CD4-positive, alpha-beta T cell (primary cell): ENCODE measurements around the gene RAB3GAP1. TPM values are rescaled to one million over a fixed set of nuclear protein-coding genes. Genes with fewer than 3 reads are reported as not detected.

Experiments
- ATAC-seq: fragments of 200-7000 bp; cut with Tn5 transposase; one replicate; pipeline ENCODE4 v1.10.0; 2022; ENCODE audit warnings: mild to moderate bottlenecking; ENCODE audit not compliant: poor library complexity
- CTCF ChIA-PET: fragments of 350-600 bp; sonication (Branson Sonifier 250); formaldehyde crosslinking; loops from one replicate; lab custom pipeline; 2021; ENCODE audit warnings: antibody characterized with exemption, inconsistent platforms; lab: Charles Lee
- POLR2A ChIA-PET: fragments of 350-600 bp; sonication (Branson Sonifier 250); formaldehyde crosslinking; loops from one replicate; lab custom pipeline; 2021; ENCODE audit warnings: antibody characterized with exemption, inconsistent platforms; lab: Charles Lee
- DNase-seq, 14 experiments: peaks; one replicate each; pipeline ENCODE4 v3.0.0-alpha.2; 2013 to 2020; ENCODE audit warnings: mixed read lengths in 2 of 14
- H3K27ac ChIP-seq, 2 donors: one replicate each; pipeline versions ENCODE4 v1.5.1 to v1.7.0; 2013; ENCODE audit warnings: low read length in 2 of 2, low read depth in 1 of 2, mild to moderate bottlenecking in 1 of 2
- H3K27me3 ChIP-seq, 2 experiments: 1 replicate in 1 of 2; 2 replicates in 1 of 2; pipeline versions ENCODE4 v1.6.1 to v1.7.0; 2013; ENCODE audit warnings: low read length in 2 of 2, control low read depth in 1 of 2, mild to moderate bottlenecking in 1 of 2, moderate library complexity in 1 of 2; ENCODE audit not compliant: insufficient read depth in 2 of 2, control insufficient read depth in 1 of 2
- H3K36me3 ChIP-seq: one replicate; pipeline ENCODE4 v1.6.1; 2013; ENCODE audit warnings: low read length, control low read depth; ENCODE audit not compliant: insufficient read depth
- H3K4me1 ChIP-seq: one replicate; pipeline ENCODE4 v1.6.1; 2013; ENCODE audit warnings: low read length, control low read depth; ENCODE audit not compliant: insufficient read depth
- H3K4me3 ChIP-seq: one replicate; pipeline ENCODE4 v1.5.1; 2013; ENCODE audit warnings: mild to moderate bottlenecking, low read length, moderate library complexity
- H3K9me3 ChIP-seq, 2 experiments: 1 replicate in 1 of 2; 2 replicates in 1 of 2; pipeline versions ENCODE4 v1.6.1 to v1.7.0; 2013; ENCODE audit warnings: low read length in 2 of 2, mild to moderate bottlenecking in 2 of 2, control low read depth in 1 of 2, moderate library complexity in 1 of 2; ENCODE audit not compliant: control insufficient read depth in 1 of 2, insufficient read depth in 1 of 2
- H3K27ac Mint-ChIP-seq: one replicate; pipeline ENCODE4 v1.8.0; 2020; ENCODE audit warnings: mixed read lengths
- H3K27me3 Mint-ChIP-seq: one replicate; pipeline ENCODE4 v1.8.0; 2021; ENCODE audit warnings: mixed read lengths
- H3K36me3 Mint-ChIP-seq: one replicate; pipeline ENCODE4 v1.8.0; 2021; ENCODE audit warnings: low read depth, mixed read lengths
- H3K4me1 Mint-ChIP-seq: one replicate; pipeline ENCODE4 v1.8.0; 2021; ENCODE audit warnings: low read depth, mixed read lengths
- H3K4me3 Mint-ChIP-seq: one replicate; pipeline ENCODE4 v1.8.0; 2020; ENCODE audit warnings: mild to moderate bottlenecking, mixed read lengths
- H3K9me3 Mint-ChIP-seq: one replicate; pipeline ENCODE4 v1.8.0; 2020; ENCODE audit warnings: mixed read lengths
- CTCF ChIP-seq: fragments of 200-600 bp; IDR thresholded peaks from one replicate; pipeline ENCODE4 v1.8.0; 2022; ENCODE audit warnings: antibody characterized with exemption, mild to moderate bottlenecking
- intact Hi-C, 2 experiments: fragments of 100-400 bp; cut with DNase I in 1 of 2; cut with micrococcal nuclease in 1 of 2; formaldehyde crosslinking; loops; one replicate each; pipeline versions ENCODE4 v1.15.1 to v1.9.0; 2023 to 2025; cut with DNase I, micrococcal nuclease
- total RNA-seq, 174 experiments: library from RNA in 2 of 174; stranded (reverse) in 2 of 174; gene quantifications; one replicate each; pipeline ENCODE4 v1.2.3 and lab custom pipeline; 2021 to 2026

The RAB3GAP1 gene
- total RNA-seq, 2 experiments from 2014 or later: 35.9 to 37.0 TPM

- ATAC-seq (no peak), DNase-seq (no peak)
- CTCF ChIA-PET: interaction anchor here (1.0 to 1.3 kb wide), 4 partner anchors 13 to 121 kb away, joined by 3 read pairs; no protein-coding TSS in a partner anchor
- peak overlapping the region; percentile 13 for H3K27ac Mint-ChIP-seq
- POLR2A ChIA-PET: no interaction called here
- no peak overlapping the region for H3K4me3 Mint-ChIP-seq
- peaks cover 52% of the 10 kb centered on the region for H3K36me3 ChIP-seq
- no peak overlapping the region for H3K4me3 ChIP-seq
- H3K36me3 Mint-ChIP-seq: peaks cover 91% of the 10 kb centered on the region
- peaks cover 5% of the 10 kb centered on the region for H3K4me1 Mint-ChIP-seq
- H3K9me3 ChIP-seq: no peaks in the 10 kb centered on the region
- H3K9me3 Mint-ChIP-seq: no peaks in the 10 kb centered on the region
- intact Hi-C loops: no loop called here
- H3K4me1 ChIP-seq: no peaks in the 10 kb centered on the region
- no peaks in the 10 kb centered on the region for H3K27me3 Mint-ChIP-seq
- no peak overlapping the region for H3K27ac ChIP-seq
- TF ChIP-seq CTCF: no peak
- no peaks in the 10 kb centered on the region for H3K27me3 ChIP-seq
Observed at GRCh38 chr2:135124924-135125886, 73.1 kb downstream of the RAB3GAP1 start.

GRCh38 chr2:135125940-135126339, 73.8 kb downstream of the RAB3GAP1 start:
- POLR2A ChIA-PET: no interaction called here
- no peaks in the 10 kb centered on the region for H3K9me3 ChIP-seq
- intact Hi-C loops: no loop called here
- H3K4me1 ChIP-seq: no peaks in the 10 kb centered on the region
- Mint-ChIP-seq H3K27me3 (no peaks in the 10 kb centered on the region), H3K27ac (peak overlapping the region; percentile 13), H3K4me1 (no peaks in the 10 kb centered on the region), H3K9me3 (no peaks in the 10 kb centered on the region), H3K36me3 (peaks cover 90% of the 10 kb centered on the region), H3K4me3 (no peak overlapping the region)
- no peak overlapping the region for H3K27ac ChIP-seq
- DNase-seq (no peak), ATAC-seq (no peak)
- no peaks in the 10 kb centered on the region for H3K27me3 ChIP-seq
- H3K4me3 ChIP-seq: no peak overlapping the region
- TF ChIP-seq CTCF: no peak
- CTCF ChIA-PET: interaction anchor here (1.0 to 1.3 kb wide), 4 partner anchors 14 to 122 kb away, joined by 3 read pairs; no protein-coding TSS in a partner anchor
- H3K36me3 ChIP-seq: peaks cover 51% of the 10 kb centered on the region

GRCh38 chr2:135130751-135131150, 78.7 kb downstream of the RAB3GAP1 start:
- DNase-seq (no peak), ATAC-seq (no peak)
- Histone ChIP-seq H3K36me3 (peaks cover 75% of the 10 kb centered on the region), H3K27me3 (no peaks in the 10 kb centered on the region), H3K27ac (no peak overlapping the region), H3K4me3 (no peak overlapping the region), H3K9me3 (no peaks in the 10 kb centered on the region), H3K4me1 (no peaks in the 10 kb centered on the region)
- intact Hi-C loops: no loop called here
- Mint-ChIP-seq H3K4me3 (no peak overlapping the region), H3K4me1 (no peaks in the 10 kb centered on the region), H3K27ac (peak overlapping the region; percentile 10), H3K27me3 (no peaks in the 10 kb centered on the region), H3K9me3 (no peaks in the 10 kb centered on the region), H3K36me3 (peaks cover 95% of the 10 kb centered on the region)
- TF ChIP-seq CTCF: no peak
- POLR2A ChIA-PET: no interaction called here
- CTCF ChIA-PET: no interaction called here
